HepG2 (cell line): ENCODE results near the gene ABCB8. TPM values are rescaled to one million over a fixed set of nuclear protein-coding genes. Genes with fewer than 3 reads are reported as not detected.
A peak's percentile ranks its signal among the peaks of the same experiment; 100 is the strongest.

Experiments
- AKAP8 ChIP-seq: sonication (generic); formaldehyde crosslinking; IDR thresholded peaks from 2 replicates; pipeline ENCODE4 v1.5.1; 2020; ENCODE audit warnings: mild to moderate bottlenecking, missing genetic modification reagents
- MTF1 ChIP-seq: sonication (generic); formaldehyde crosslinking; IDR thresholded peaks from 2 replicates; pipeline ENCODE4 v1.5.0; 2020; ENCODE audit warnings: missing genetic modification reagents
- MXD3 ChIP-seq: IDR thresholded peaks from 2 replicates; pipeline ENCODE4 v1.6.1; 2016; ENCODE audit warnings: mild to moderate bottlenecking, missing biosample characterization, missing genetic modification reagents
- NR1H2 ChIP-seq: sonication (generic); formaldehyde crosslinking; IDR thresholded peaks from 2 replicates; pipeline ENCODE4 v1.8.1; 2022; ENCODE audit warnings: low read depth, missing genetic modification reagents, borderline replicate concordance
- SPEN ChIP-seq: sonication (generic); formaldehyde crosslinking; IDR thresholded peaks from 2 replicates; pipeline ENCODE4 v1.5.1; 2020; ENCODE audit warnings: low read depth, mild to moderate bottlenecking, missing genetic modification reagents
- SUZ12 ChIP-seq: fragments of 150-350 bp; IDR thresholded peaks from 2 replicates; pipeline ENCODE4 v1.6.1; 2014; ENCODE audit warnings: low read depth, low read length
- TCF7 ChIP-seq: sonication (generic); IDR thresholded peaks from 2 replicates; pipeline ENCODE4 v1.6.1; 2016; ENCODE audit warnings: antibody characterized with exemption, low read depth
- ZBTB33 ChIP-seq: sonication (generic); formaldehyde crosslinking; IDR thresholded peaks from 2 replicates; pipeline ENCODE4 v1.4.0; 2020; ENCODE audit warnings: missing genetic modification reagents
- ZBTB40 ChIP-seq, 2 experiments: fragments of 450-650 bp in 1 of 2; sonication (generic) in 1 of 2; formaldehyde crosslinking in 1 of 2; IDR thresholded peaks; 2 replicates each; pipeline versions ENCODE4 v1.6.1 to v1.8.0; 2016 to 2022; ENCODE audit warnings: antibody characterized with exemption in 1 of 2, mild to moderate bottlenecking in 1 of 2, missing genetic modification reagents in 1 of 2
- ZNF276 ChIP-seq: sonication (generic); formaldehyde crosslinking; IDR thresholded peaks from 2 replicates; pipeline ENCODE4 v1.4.0; 2020; ENCODE audit warnings: mild to moderate bottlenecking, low read depth, missing genetic modification reagents
- ZNF530 ChIP-seq: sonication (generic); formaldehyde crosslinking; IDR thresholded peaks from 2 replicates; pipeline ENCODE4 v1.5.0; 2020; ENCODE audit warnings: low read depth, mild to moderate bottlenecking, missing genetic modification reagents
- ZNF839 ChIP-seq: sonication (generic); formaldehyde crosslinking; IDR thresholded peaks from 2 replicates; pipeline ENCODE4 v1.4.0; 2020; ENCODE audit warnings: missing genetic modification reagents, mild to moderate bottlenecking, borderline replicate concordance
- ZNF878 ChIP-seq: sonication (generic); formaldehyde crosslinking; IDR thresholded peaks from 2 replicates; pipeline ENCODE4 v1.8.1; 2023; ENCODE audit warnings: mild to moderate bottlenecking, missing genetic modification reagents, moderate library complexity
- polyA plus RNA-seq, 8 experiments: library from polyadenylated mRNA; depleted of rRNA in 3 of 8; stranded (reverse) in 7 of 8; unstranded in 1 of 8; fragments of >200 nt; fragmentation: Illumina TruSeq in 4 of 8; extraction: Trizol in 4 of 8; gene quantifications; 2 replicates each; pipeline versions ENCODE4 v1.2.1 to v1.2.3, GENCODE V29; 2011 to 2016; ENCODE audit warnings: low read depth in 4 of 8, missing spikeins in 1 of 8, mixed read lengths in 1 of 8; ENCODE audit not compliant: insufficient read depth in 1 of 8
- total RNA-seq, 5 experiments: library from RNA; depleted of rRNA; stranded (reverse); fragments of >200 nt; fragmentation: Illumina TruSeq; extraction: Trizol; gene quantifications; 2 replicates each; pipeline ENCODE4 v1.2.3, GENCODE V29; 2016; ENCODE audit warnings: low read depth in 1 of 5

Gene ABCB8
- total and polyA plus RNA-seq, 2 of the 13 experiments (the other 11 are each of a cell fraction or from before 2014, with no cell fraction given) = 6.6 to 16.7 TPM

GRCh38 chr7:151062399-151063211 lies 34.4 kb downstream of the ABCB8 start (continued):
- TF ChIP-seq ZBTB40 (IDR thresholded peaks at IDR 0.05) (no peak), ZBTB40 (CRISPR knock-in tag; IDR thresholded peaks at IDR 0.05) (0 out of 2 replicates have a peak, but pooled peaks have one; percentile 22), AKAP8 (CRISPR knock-in tag) (0 out of 2 replicates have a peak, but pooled peaks have one; percentile 72), ZNF530 (no peak), MXD3 (peak; percentile 77), MTF1 (CRISPR knock-in tag) (no peak), ZNF839 (CRISPR knock-in tag) (no peak), SUZ12 (no peak), NR1H2 (CRISPR knock-in tag) (no peak), ZBTB33 (CRISPR knock-in tag) (no peak), ZNF878 (CRISPR knock-in tag) (no peak), TCF7 (0 out of 2 replicates have a peak, but pooled peaks have one; percentile 5), ZNF276 (no peak), SPEN (CRISPR knock-in tag) (peak; percentile 16; the same call in 1 of the 2 replicates)
